Breast epithelium (tissue), 4 donors: ENCODE results near the gene TRIO. TPM values are rescaled to one million over a fixed set of nuclear protein-coding genes. Genes with fewer than 3 reads are reported as not detected.
A peak's percentile ranks its signal among the peaks of the same experiment; 100 is the strongest.

Experiments used
- DNase-seq, 2 donors: peaks; one replicate each; pipeline ENCODE4 v3.0.0-alpha.2; 2019; ENCODE audit warnings: low spot score in 2 of 2
- H3K27ac ChIP-seq, 2 donors: fragments of 200-600 bp; sonication (generic) in 1 of 2; one replicate each; pipeline ENCODE4 v1.5.1; 2016 to 2019; ENCODE audit warnings: mild to moderate bottlenecking in 1 of 2
- H3K27me3 ChIP-seq, 2 donors: fragments of 200-600 bp; sonication (generic) in 1 of 2; one replicate each; pipeline versions ENCODE4 v1.5.1 to v1.6.0; 2017 to 2019; ENCODE audit warnings: control low read depth in 1 of 2, mild to moderate bottlenecking in 1 of 2
- H3K36me3 ChIP-seq: fragments of 200-600 bp; one replicate; pipeline ENCODE4 v1.5.1; 2019
- H3K4me1 ChIP-seq, 2 donors: fragments of 200-600 bp; sonication (generic); one replicate each; pipeline ENCODE4 v1.5.1; 2016 to 2019; ENCODE audit warnings: control low read depth in 1 of 2
- H3K4me3 ChIP-seq, 3 donors: fragments of 200-600 bp; sonication (generic); 1 replicate in 2 of 3; 2 replicates in 1 of 3; pipeline ENCODE4 v1.5.1; 2016 to 2019; ENCODE audit warnings: mild to moderate bottlenecking in 3 of 3, moderate library complexity in 2 of 3
- H3K9me3 ChIP-seq, 2 donors: fragments of 200-600 bp; sonication (generic) in 1 of 2; one replicate each; pipeline ENCODE4 v1.5.1; 2016 to 2019; ENCODE audit warnings: control low read depth in 1 of 2
- CTCF ChIP-seq, 3 donors: fragments of 450-650 bp; IDR thresholded peaks; one replicate each; pipeline ENCODE4 v1.5.1; 2016 to 2017; ENCODE audit warnings: antibody characterized with exemption in 3 of 3, mild to moderate bottlenecking in 3 of 3, moderate library complexity in 3 of 3
- POLR2A ChIP-seq: fragments of 450-650 bp; IDR thresholded peaks from one replicate; pipeline ENCODE4 v1.6.1; 2016; ENCODE audit warnings: antibody characterized with exemption, mild to moderate bottlenecking, moderate library complexity
- POLR2AphosphoS5 ChIP-seq, 3 donors: sonication (generic); formaldehyde crosslinking; IDR thresholded peaks; one replicate each; pipeline ENCODE4 v1.6.1; 2017; ENCODE audit warnings: antibody characterized with exemption in 3 of 3
- intact Hi-C: fragments of 100-400 bp; cut with DNase I; formaldehyde crosslinking; loops from one replicate; pipeline ENCODE4 v1.15.1; 2023; ENCODE audit warnings: low total_unique reads
- total RNA-seq, 3 donors: library from RNA; depleted of rRNA; stranded (reverse); fragments of >200 nt; gene quantifications; one replicate each; pipeline ENCODE4 v1.1.0, GENCODE V29; 2016

TRIO gene
- total RNA-seq, 3 donors from 2014 or later: 191 to 209 (median 193) TPM

GRCh38 chr5:14220642-14221041, 77.5 kb downstream of the TRIO start:
- no peak overlapping the region for H3K4me3 ChIP-seq
- H3K36me3 ChIP-seq: no peaks in the 10 kb centered on the region
- H3K4me1 ChIP-seq: no peaks in the 10 kb centered on the region
- DNase-seq: no peak
- H3K27ac ChIP-seq: no peak overlapping the region
- TF ChIP-seq POLR2A (no peak), POLR2AphosphoS5 (IDR thresholded peaks at IDR 0.05) (no peak), CTCF (IDR thresholded peaks at IDR 0.05) (no peak)
- intact Hi-C loops: no loop called here
- no peaks in the 10 kb centered on the region for H3K9me3 ChIP-seq
- H3K27me3 ChIP-seq: no peaks in the 10 kb centered on the region

- Histone ChIP-seq H3K9me3 (no peaks in the 10 kb centered on the region), H3K36me3 (no peaks in the 10 kb centered on the region), H3K4me3 (no peak overlapping the region), H3K27ac (no peak overlapping the region), H3K27me3 (no peaks in the 10 kb centered on the region), H3K4me1 (no peaks in the 10 kb centered on the region)
- no peak for DNase-seq
- TF ChIP-seq POLR2AphosphoS5 (IDR thresholded peaks at IDR 0.05) (no peak), CTCF (IDR thresholded peaks at IDR 0.05) (no peak), POLR2A (no peak)
- intact Hi-C loops: no loop called here
Measured at GRCh38 chr5:14221732-14222131, 78.6 kb downstream of the TRIO start.

- H3K4me1 ChIP-seq: no peaks in the 10 kb centered on the region
- TF ChIP-seq POLR2AphosphoS5 (IDR thresholded peaks at IDR 0.05) (no peak), CTCF (IDR thresholded peaks at IDR 0.05) (no peak), POLR2A (no peak)
- H3K9me3 ChIP-seq: no peaks in the 10 kb centered on the region
- no peak for DNase-seq
- H3K27me3 ChIP-seq: no peaks in the 10 kb centered on the region
- H3K4me3 ChIP-seq: no peak overlapping the region
- intact Hi-C loops: no loop called here
- H3K27ac ChIP-seq: no peak overlapping the region
- no peaks in the 10 kb centered on the region for H3K36me3 ChIP-seq
Measured at GRCh38 chr5:14222206-14222605, 79.1 kb downstream of the TRIO start.

- H3K4me1 ChIP-seq: no peaks in the 10 kb centered on the region
- no peak for DNase-seq
- intact Hi-C loops: no loop called here
- no peaks in the 10 kb centered on the region for H3K27me3 ChIP-seq
- TF ChIP-seq CTCF (IDR thresholded peaks at IDR 0.05) (no peak), POLR2AphosphoS5 (IDR thresholded peaks at IDR 0.05) (peak in 1 of 3 donors; percentile 24)
- H3K9me3 ChIP-seq: no peaks in the 10 kb centered on the region
- peak overlapping the region in 1 of 2 donors; percentile 33 for H3K27ac ChIP-seq
- H3K4me3 ChIP-seq: no peak overlapping the region
- H3K36me3 ChIP-seq: no peaks in the 10 kb centered on the region
Measured at GRCh38 chr5:14223372-14223771, 80.2 kb downstream of the TRIO start.

- Histone ChIP-seq H3K4me3 (no peak overlapping the region), H3K4me1 (no peaks in the 10 kb centered on the region), H3K27me3 (no peaks in the 10 kb centered on the region), H3K36me3 (no peaks in the 10 kb centered on the region), H3K27ac (no peak overlapping the region), H3K9me3 (no peaks in the 10 kb centered on the region)
- no peak for DNase-seq
- TF ChIP-seq POLR2A: no peak
- no peak for TF ChIP-seq POLR2AphosphoS5 (IDR thresholded peaks at IDR 0.05)
- no peak for TF ChIP-seq CTCF (IDR thresholded peaks at IDR 0.05)
- intact Hi-C loops: no loop called here
Measured at GRCh38 chr5:14225173-14225834, 82.2 kb downstream of the TRIO start.
